ENCODE measurements around the gene ENDOG.
"Not testable (repeated sequence)": the region's sequence is repeated elsewhere in the genome, so short reads cannot be mapped to it uniquely, and the experiment has no call there.

The ENDOG gene

DNA sequence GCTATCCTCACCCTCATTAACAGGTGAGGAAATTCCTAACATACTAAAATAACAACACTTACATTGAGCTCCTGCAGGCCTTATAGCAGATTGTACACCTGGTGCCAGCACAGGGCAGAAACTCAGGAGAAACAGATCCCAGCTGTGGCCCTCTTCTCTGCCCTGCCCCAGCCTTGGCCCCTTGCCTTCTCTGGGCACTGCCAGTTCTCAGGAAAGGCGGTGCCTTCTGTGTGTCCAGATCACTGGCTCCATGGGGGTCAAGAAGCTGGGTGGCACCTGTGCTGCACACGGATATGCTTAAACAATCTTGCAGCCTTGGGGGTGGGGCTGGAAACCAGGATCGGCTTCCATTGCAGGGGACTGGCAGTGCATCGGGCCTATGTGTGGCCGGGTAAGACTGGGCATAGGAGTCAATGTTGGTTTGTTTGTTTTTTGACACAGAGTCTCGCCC lies 44.1 kb downstream of the ENDOG start:
- DNase-seq (ENCODE audit: low read depth in 2 of 2) = no peak

DNA sequence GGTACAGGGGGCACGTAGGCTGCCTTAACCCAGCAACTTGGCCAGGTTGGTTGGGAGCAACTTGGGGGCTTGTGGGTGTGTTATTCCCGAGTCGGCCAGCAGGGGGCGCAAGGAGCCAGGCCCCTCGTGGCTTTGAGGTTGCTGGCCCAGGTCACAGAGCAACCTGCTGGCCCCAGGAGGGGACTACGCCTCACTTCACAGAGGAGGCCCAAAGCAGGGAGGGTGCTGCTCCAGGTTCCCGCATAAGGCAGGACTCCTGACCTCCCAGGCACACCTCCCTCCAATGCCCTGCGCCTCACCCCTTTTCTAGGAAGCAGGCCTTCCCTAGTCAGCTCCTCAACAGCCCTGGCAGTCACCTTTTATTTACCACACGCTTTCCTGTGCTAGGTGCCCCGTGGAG lies 45.3 kb downstream of the ENDOG start:
- DNase-seq (ENCODE audit: low read depth in 2 of 2) = peak; percentile 75 to 77

DNA sequence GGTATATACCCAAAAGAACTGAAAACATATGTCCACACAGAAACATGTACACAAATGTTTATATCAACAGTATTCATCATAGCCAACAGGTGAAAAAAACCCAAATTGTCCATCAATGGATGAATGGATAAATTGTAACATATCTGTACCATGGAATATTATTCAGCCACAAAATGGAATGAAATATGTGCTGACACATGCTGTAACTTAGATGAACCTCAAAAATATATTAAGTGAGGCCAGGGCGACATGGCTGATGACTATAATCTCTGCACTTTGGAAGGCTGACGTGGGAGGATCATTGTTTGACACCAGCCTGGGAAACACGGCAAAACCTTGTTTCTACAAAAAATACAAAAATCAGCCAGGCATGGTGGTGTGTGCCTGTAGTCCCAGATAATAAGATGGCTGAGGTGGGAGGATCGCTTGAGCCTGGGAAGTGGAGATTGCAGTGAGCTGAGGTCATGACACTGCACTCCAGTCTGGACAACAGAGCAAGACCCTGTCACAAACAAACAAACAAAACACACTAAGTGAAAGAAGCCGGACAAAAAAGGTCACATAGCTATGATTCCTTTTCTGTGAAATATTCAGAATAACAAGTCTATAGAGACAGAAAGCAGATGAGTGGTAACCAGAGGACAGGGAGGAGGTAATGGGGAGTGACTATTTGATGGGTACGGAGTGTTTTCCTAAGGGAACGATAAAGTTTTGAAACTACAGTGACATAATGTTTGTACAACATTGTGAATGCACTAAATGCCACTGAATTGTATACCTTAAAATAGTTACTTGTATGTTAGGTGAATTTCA lies 52.0 kb downstream of the ENDOG start:
- DNase-seq (ENCODE audit: low read depth in 2 of 2) = no peak

DNA sequence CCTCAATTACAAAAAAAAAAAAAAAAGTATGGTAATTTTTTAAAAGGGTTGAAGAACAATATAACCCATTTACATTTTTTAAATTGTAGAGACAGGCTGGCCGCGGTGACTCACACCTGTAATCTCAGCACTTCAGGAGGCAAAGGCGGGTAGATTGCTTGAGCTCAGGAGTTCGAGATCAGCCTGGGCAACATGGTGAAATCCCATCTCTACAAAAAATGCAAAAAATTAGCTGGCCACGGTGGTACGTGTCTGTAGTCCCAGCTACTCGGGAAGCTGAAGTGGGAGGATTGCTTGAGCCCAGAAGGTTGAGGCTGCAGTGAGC lies 52.6 kb downstream of the ENDOG start:
- not testable (repeated sequence) for DNase-seq (ENCODE audit: low read depth in 2 of 2)
